Glutamatergic neuron (in vitro differentiated cells): ENCODE results near the gene TMTC3. TPM values are rescaled to one million over a fixed set of nuclear protein-coding genes. Genes with fewer than 3 reads are reported as not detected.
"Not testable (repeated sequence)": the region's sequence is repeated elsewhere in the genome, so short reads cannot be mapped to it uniquely, and the experiment has no call there.

Experiments
- DNase-seq: peaks from one replicate; pipeline ENCODE4 v3.0.0; 2022
- H3K27ac Mint-ChIP-seq: one replicate; pipeline ENCODE4 v1.8.0; 2020; ENCODE audit warnings: mild to moderate bottlenecking, mixed read lengths, inconsistent platforms; ENCODE audit not compliant: unreplicated experiment
- H3K27me3 Mint-ChIP-seq: one replicate; pipeline ENCODE4 v1.8.0; 2020; ENCODE audit warnings: mild to moderate bottlenecking, moderate library complexity, mixed read lengths, inconsistent platforms; ENCODE audit not compliant: unreplicated experiment
- H3K36me3 Mint-ChIP-seq: one replicate; pipeline ENCODE4 v1.8.0; 2020; ENCODE audit warnings: mild to moderate bottlenecking, mixed read lengths, inconsistent platforms; ENCODE audit not compliant: unreplicated experiment
- H3K4me1 Mint-ChIP-seq: one replicate; pipeline ENCODE4 v1.8.0; 2020; ENCODE audit warnings: mild to moderate bottlenecking, low read depth, mixed read lengths, inconsistent platforms; ENCODE audit not compliant: unreplicated experiment
- H3K4me3 Mint-ChIP-seq: one replicate; pipeline ENCODE4 v1.8.0; 2020; ENCODE audit warnings: mild to moderate bottlenecking, mixed read lengths, inconsistent platforms; ENCODE audit not compliant: unreplicated experiment
- H3K9me3 Mint-ChIP-seq: one replicate; pipeline ENCODE4 v1.8.0; 2020; ENCODE audit warnings: mild to moderate bottlenecking, moderate library complexity, mixed read lengths, inconsistent platforms; ENCODE audit not compliant: unreplicated experiment
- CTCF ChIP-seq: fragments of 200-600 bp; sonication (generic); IDR thresholded peaks from one replicate; pipeline ENCODE4 v1.5.0; 2021; ENCODE audit not compliant: partially characterized antibody, unreplicated experiment
- total RNA-seq: library from RNA; stranded (reverse); fragmentation: NEBNext Ultra II Directional; extraction: Animal tissue kit (Norgen Biotek cat#: 25700); gene quantifications from one replicate; pipeline ENCODE4 v1.2.1, GENCODE V29; 2021; ENCODE audit not compliant: unreplicated experiment

Gene TMTC3
- total RNA-seq, 1 donor from 2014 or later = 12.5 TPM

- no peak for TF ChIP-seq CTCF
- Mint-ChIP-seq H3K27ac (no peak overlapping the region), H3K9me3 (peaks cover 2% of the 10 kb centered on the region), H3K27me3 (no peaks in the 10 kb centered on the region), H3K36me3 (no peaks in the 10 kb centered on the region), H3K4me3 (no peak overlapping the region), H3K4me1 (no peaks in the 10 kb centered on the region)
- no peak for DNase-seq
Observed at GRCh38 chr12:88132392-88132791, 9.7 kb upstream of the TMTC3 start.

DNA sequence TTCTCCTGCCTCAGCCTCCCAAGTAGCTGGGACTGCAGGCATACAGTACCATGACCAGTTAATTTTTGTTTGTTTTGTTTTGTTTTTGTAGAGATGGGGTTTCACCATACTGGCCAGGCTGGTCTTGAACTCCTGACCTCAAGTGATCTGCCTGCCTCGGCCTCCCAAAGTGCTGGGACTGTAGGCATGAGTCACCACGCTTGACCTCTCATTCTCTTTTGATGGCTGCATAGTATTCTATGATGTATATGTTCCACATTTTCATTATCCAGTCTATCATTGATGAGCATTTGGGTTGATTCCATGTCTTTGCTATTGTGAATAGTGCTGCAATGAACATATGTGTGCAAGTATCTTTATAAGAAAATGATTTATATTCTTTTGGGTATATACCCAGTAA is 8.9 kb upstream of the TMTC3 start:
- not testable (repeated sequence) for H3K4me3 Mint-ChIP-seq, H3K36me3 Mint-ChIP-seq, H3K4me1 Mint-ChIP-seq, H3K27ac Mint-ChIP-seq, H3K27me3 Mint-ChIP-seq, DNase-seq, H3K9me3 Mint-ChIP-seq

DNA sequence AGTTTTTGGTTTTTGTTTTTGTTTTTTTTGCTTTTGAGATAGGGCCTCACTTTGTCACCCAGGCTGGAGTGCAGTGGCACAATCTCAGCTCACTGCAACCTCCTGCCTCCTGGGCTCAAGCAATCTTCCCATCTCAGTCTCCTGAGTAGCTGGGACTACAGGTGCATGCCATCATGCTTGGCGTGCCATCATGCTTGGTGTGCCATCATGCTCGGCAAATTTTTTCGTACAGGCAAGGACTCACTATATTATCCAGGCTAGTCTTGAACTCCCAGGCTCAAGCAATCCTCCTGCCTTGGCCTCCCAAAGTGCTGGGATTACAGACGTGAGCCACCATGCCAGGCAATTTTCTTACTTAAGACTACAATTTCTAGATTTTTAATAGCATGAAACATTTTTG is 2.4 kb upstream of the TMTC3 start:
- DNase-seq, H3K36me3 Mint-ChIP-seq, H3K27me3 Mint-ChIP-seq, H3K9me3 Mint-ChIP-seq, H3K27ac Mint-ChIP-seq, H3K4me1 Mint-ChIP-seq, H3K4me3 Mint-ChIP-seq: not testable (repeated sequence)

- H3K36me3 Mint-ChIP-seq = no peaks in the 10 kb centered on the region
- peaks cover 3% of the 10 kb centered on the region for H3K9me3 Mint-ChIP-seq
- peaks cover 7% of the 10 kb centered on the region for H3K4me1 Mint-ChIP-seq
- DNase-seq = no peak
- no peak for TF ChIP-seq CTCF
- peak overlapping the region; percentile 99 for H3K4me3 Mint-ChIP-seq
- H3K27me3 Mint-ChIP-seq = peaks cover 2% of the 10 kb centered on the region
- no peak overlapping the region for H3K27ac Mint-ChIP-seq
Observed at GRCh38 chr12:88141425-88141773, 708 bp upstream of the TMTC3 start.

- Mint-ChIP-seq H3K27me3 (peaks cover 2% of the 10 kb centered on the region), H3K4me3 (peak overlapping the region; percentile 99), H3K9me3 (peaks cover 3% of the 10 kb centered on the region), H3K4me1 (peaks cover 7% of the 10 kb centered on the region), H3K27ac (no peak overlapping the region), H3K36me3 (no peaks in the 10 kb centered on the region)
- TF ChIP-seq CTCF = no peak
- DNase-seq = peak; percentile 28
Observed at GRCh38 chr12:88142610-88142991, 494 bp downstream of the TMTC3 start.

DNA sequence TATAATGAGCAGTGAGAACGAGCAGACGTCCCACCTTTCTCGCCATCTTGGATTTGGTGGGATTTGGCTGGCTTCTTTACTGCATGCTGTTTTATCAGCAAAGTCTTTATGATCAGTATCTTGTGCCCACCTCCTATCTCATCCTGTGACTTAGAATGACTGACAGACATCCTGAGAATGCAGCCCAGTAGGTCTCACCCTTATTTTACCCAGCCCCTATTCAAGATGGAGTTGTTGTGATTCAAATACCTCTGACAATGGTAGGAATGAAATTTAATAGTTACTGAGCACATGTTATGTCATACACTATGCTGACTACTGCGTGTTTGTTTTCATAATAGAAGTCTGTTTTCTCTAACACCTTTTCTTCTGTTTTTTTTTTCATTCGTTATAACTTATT is 1.9 kb downstream of the TMTC3 start:
- H3K4me3 Mint-ChIP-seq = no peak overlapping the region
- no peak overlapping the region for H3K27ac Mint-ChIP-seq
- no peak for TF ChIP-seq CTCF

More for the DNA sequence above, 1.9 kb downstream of the TMTC3 start:
- DNase-seq = no peak
- no peaks in the 10 kb centered on the region for H3K9me3 Mint-ChIP-seq
- no peaks in the 10 kb centered on the region for H3K27me3 Mint-ChIP-seq
- peaks cover 7% of the 10 kb centered on the region for H3K4me1 Mint-ChIP-seq
- H3K36me3 Mint-ChIP-seq = no peaks in the 10 kb centered on the region
